DND-41 (cell line): ENCODE data around the gene AHR.

ENCODE experiments used
- ATAC-seq: fragments of 200-7000 bp; cut with Tn5 transposase; 3 replicates; pipeline ENCODE4 v1.9.1; 2021; ENCODE audit warnings: low read depth; ENCODE audit not compliant: insufficient read depth
- DNase-seq: peaks from one replicate; pipeline ENCODE4 v3.0.0-alpha.2; 2020
- H2AFZ ChIP-seq: 2 replicates; pipeline ENCODE4 v1.6.0; 2012; ENCODE audit warnings: low read depth, low read length
- H3K27ac ChIP-seq: 2 replicates; pipeline ENCODE4 v1.5.1; 2012; ENCODE audit warnings: low read length, inconsistent platforms
- H3K27me3 ChIP-seq: fragments of 200-600 bp; sonication (generic); 2 replicates; pipeline ENCODE4 v1.6.0; 2012; ENCODE audit warnings: low read length, mild to moderate bottlenecking, inconsistent platforms; ENCODE audit not compliant: insufficient read depth, poor library complexity
- H3K36me3 ChIP-seq: 2 replicates; pipeline ENCODE4 v1.5.1; 2012; ENCODE audit warnings: low read length, inconsistent platforms; ENCODE audit not compliant: insufficient read depth
- H3K4me1 ChIP-seq: 2 replicates; pipeline ENCODE4 v1.5.1; 2012; ENCODE audit warnings: mild to moderate bottlenecking, low read length; ENCODE audit not compliant: insufficient read depth
- H3K4me2 ChIP-seq: 2 replicates; pipeline ENCODE4 v1.6.0; 2012; ENCODE audit warnings: mild to moderate bottlenecking, moderate library complexity, low read length, inconsistent platforms; ENCODE audit not compliant: insufficient read depth
- H3K4me3 ChIP-seq, 2 experiments: fragments of 200-600 bp in 1 of 2; shearing (Covaris generic) in 1 of 2; 2 replicates each; pipeline ENCODE4 v1.5.1; 2012 to 2016; ENCODE audit warnings: inconsistent platforms in 2 of 2, low read length in 2 of 2, mild to moderate bottlenecking in 2 of 2, low read depth in 1 of 2, moderate library complexity in 1 of 2
- H3K79me2 ChIP-seq: 2 replicates; pipeline ENCODE4 v1.6.0; 2012; ENCODE audit warnings: low read length, inconsistent platforms; ENCODE audit not compliant: insufficient read depth
- H3K9ac ChIP-seq: 2 replicates; pipeline ENCODE4 v1.6.0; 2012; ENCODE audit warnings: low read depth, mild to moderate bottlenecking, inconsistent platforms, low read length, moderate library complexity
- H3K9me3 ChIP-seq: 2 replicates; pipeline ENCODE4 v1.5.1; 2012; ENCODE audit warnings: low read length, moderate library complexity, mild to moderate bottlenecking, inconsistent platforms; ENCODE audit not compliant: insufficient read depth, severe bottlenecking
- H4K20me1 ChIP-seq: 2 replicates; pipeline ENCODE4 v1.6.0; 2012; ENCODE audit warnings: low read length; ENCODE audit not compliant: insufficient read depth
- EZH2 ChIP-seq: IDR thresholded peaks from 3 replicates; pipeline ENCODE4 v1.6.1; 2012; ENCODE audit warnings: borderline replicate concordance, low read depth, mild to moderate bottlenecking, moderate library complexity, low read length, inconsistent platforms; ENCODE audit not compliant: severe bottlenecking
- TF ChIP-seq, protein P1 (sequence below): IDR thresholded peaks from 2 replicates; pipeline ENCODE4 v1.5.1; 2012; ENCODE audit warnings: borderline replicate concordance, low read length, moderate library complexity, mild to moderate bottlenecking; ENCODE audit not compliant: poor library complexity, severe bottlenecking; ENCODE audit errors: extremely low read depth

Gene AHR

DNA sequence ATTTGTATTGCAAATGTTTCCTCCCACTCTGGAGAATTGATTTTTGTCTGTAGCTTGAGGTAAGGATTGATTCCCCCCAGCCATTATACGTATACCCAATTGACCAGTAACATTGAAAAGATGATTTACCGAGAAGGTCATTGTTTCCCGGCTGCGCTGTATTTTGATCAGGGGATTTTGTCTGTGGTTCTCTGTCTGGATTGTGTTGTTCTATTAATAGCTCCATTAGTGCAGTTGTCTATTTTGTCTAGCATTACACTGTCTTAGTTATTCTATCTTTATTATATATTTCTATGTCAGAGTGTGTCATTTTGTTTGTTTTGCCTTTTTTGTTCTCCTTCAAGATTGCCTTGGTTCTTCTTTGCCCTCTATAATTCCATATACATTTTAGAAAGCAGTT, 37.7 kb downstream of the AHR start:
- H3K4me2 ChIP-seq: no peak overlapping the region
- no peak overlapping the region for H2AFZ ChIP-seq
- H3K27ac ChIP-seq: no peak overlapping the region
- DNase-seq: no peak
- H3K9me3 ChIP-seq: no peaks in the 10 kb centered on the region
- no peaks in the 10 kb centered on the region for H3K4me1 ChIP-seq
- ATAC-seq: no peak
- H3K27me3 ChIP-seq: no peaks in the 10 kb centered on the region
- no peaks in the 10 kb centered on the region for H3K36me3 ChIP-seq
- H3K9ac ChIP-seq: no peak overlapping the region
- H3K79me2 ChIP-seq: no peaks in the 10 kb centered on the region
- TF ChIP-seq, protein P1, sequence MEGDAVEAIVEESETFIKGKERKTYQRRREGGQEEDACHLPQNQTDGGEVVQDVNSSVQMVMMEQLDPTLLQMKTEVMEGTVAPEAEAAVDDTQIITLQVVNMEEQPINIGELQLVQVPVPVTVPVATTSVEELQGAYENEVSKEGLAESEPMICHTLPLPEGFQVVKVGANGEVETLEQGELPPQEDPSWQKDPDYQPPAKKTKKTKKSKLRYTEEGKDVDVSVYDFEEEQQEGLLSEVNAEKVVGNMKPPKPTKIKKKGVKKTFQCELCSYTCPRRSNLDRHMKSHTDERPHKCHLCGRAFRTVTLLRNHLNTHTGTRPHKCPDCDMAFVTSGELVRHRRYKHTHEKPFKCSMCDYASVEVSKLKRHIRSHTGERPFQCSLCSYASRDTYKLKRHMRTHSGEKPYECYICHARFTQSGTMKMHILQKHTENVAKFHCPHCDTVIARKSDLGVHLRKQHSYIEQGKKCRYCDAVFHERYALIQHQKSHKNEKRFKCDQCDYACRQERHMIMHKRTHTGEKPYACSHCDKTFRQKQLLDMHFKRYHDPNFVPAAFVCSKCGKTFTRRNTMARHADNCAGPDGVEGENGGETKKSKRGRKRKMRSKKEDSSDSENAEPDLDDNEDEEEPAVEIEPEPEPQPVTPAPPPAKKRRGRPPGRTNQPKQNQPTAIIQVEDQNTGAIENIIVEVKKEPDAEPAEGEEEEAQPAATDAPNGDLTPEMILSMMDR: no peak
- TF ChIP-seq EZH2: no peak
- H4K20me1 ChIP-seq: no peaks in the 10 kb centered on the region
- H3K4me3 ChIP-seq: no peak overlapping the region

DNA sequence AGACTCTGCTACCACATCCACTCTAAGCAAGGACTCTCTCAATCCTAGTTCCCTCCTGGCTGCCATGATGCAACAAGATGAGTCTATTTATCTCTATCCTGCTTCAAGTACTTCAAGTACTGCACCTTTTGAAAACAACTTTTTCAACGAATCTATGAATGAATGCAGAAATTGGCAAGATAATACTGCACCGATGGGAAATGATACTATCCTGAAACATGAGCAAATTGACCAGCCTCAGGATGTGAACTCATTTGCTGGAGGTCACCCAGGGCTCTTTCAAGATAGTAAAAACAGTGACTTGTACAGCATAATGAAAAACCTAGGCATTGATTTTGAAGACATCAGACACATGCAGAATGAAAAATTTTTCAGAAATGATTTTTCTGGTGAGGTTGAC, 40.7 kb downstream of the AHR start:
- no peaks in the 10 kb centered on the region for H3K9me3 ChIP-seq
- H3K4me1 ChIP-seq: no peaks in the 10 kb centered on the region
- no peak for DNase-seq
- ATAC-seq: no peak
- H3K4me3 ChIP-seq: no peak overlapping the region
- H3K4me2 ChIP-seq: no peak overlapping the region
- H2AFZ ChIP-seq: no peak overlapping the region
- H4K20me1 ChIP-seq: no peaks in the 10 kb centered on the region
- H3K36me3 ChIP-seq: no peaks in the 10 kb centered on the region
- no peak overlapping the region for H3K27ac ChIP-seq
- TF ChIP-seq, protein P1: no peak
- no peak for TF ChIP-seq EZH2
- H3K9ac ChIP-seq: no peak overlapping the region
- H3K27me3 ChIP-seq: no peaks in the 10 kb centered on the region
- no peaks in the 10 kb centered on the region for H3K79me2 ChIP-seq

DNA sequence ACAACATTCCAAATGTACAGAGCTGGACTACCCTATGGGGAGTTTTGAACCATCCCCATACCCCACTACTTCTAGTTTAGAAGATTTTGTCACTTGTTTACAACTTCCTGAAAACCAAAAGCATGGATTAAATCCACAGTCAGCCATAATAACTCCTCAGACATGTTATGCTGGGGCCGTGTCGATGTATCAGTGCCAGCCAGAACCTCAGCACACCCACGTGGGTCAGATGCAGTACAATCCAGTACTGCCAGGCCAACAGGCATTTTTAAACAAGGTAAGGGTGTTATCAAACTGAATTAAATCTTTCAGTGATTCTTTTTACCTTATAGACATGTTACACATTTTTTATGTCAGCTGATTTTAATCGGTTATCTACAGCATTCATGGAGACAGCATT, 41.5 kb downstream of the AHR start:
- H3K27me3 ChIP-seq: no peaks in the 10 kb centered on the region
- H3K4me2 ChIP-seq: no peak overlapping the region
- H3K9ac ChIP-seq: no peak overlapping the region
- no peaks in the 10 kb centered on the region for H3K4me1 ChIP-seq
- no peak overlapping the region for H3K4me3 ChIP-seq
- H2AFZ ChIP-seq: no peak overlapping the region
- no peaks in the 10 kb centered on the region for H3K36me3 ChIP-seq
- H4K20me1 ChIP-seq: no peaks in the 10 kb centered on the region
- no peak for ATAC-seq
- no peaks in the 10 kb centered on the region for H3K79me2 ChIP-seq
- H3K27ac ChIP-seq: no peak overlapping the region
- H3K9me3 ChIP-seq: no peaks in the 10 kb centered on the region
- TF ChIP-seq EZH2: no peak
- TF ChIP-seq, protein P1: no peak
- no peak for DNase-seq

DNA sequence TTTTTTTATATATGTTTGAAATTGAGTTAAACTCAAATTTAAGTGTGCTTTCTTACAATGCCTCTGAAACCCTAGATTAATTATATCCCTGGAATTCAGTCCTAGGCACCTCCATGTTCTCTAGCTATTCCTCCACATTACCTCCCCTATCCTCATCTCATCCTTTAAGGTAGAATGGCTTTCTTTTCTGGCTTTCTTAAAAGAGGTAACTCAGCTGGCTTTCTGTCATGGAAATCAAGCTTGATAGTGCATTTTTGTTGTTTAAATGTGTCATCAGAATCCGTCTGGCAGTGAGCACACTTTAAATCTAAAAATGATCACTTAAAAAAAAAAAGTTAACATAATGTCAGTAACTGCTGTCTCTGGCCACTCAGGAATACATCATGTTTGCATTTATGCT, 42.2 kb downstream of the AHR start:
- Histone ChIP-seq H3K27me3 (no peaks in the 10 kb centered on the region), H3K27ac (no peak overlapping the region), H3K79me2 (no peaks in the 10 kb centered on the region), H3K4me2 (no peak overlapping the region), H3K9ac (no peak overlapping the region), H3K4me1 (no peaks in the 10 kb centered on the region), H2AFZ (no peak overlapping the region), H3K36me3 (no peaks in the 10 kb centered on the region), H4K20me1 (no peaks in the 10 kb centered on the region), H3K4me3 (no peak overlapping the region), H3K9me3 (no peaks in the 10 kb centered on the region)
- TF ChIP-seq EZH2: no peak
- TF ChIP-seq, protein P1: no peak
- ATAC-seq: no peak
- no peak for DNase-seq
